ENCODE results near the gene CAT.

Gene CAT

DNA sequence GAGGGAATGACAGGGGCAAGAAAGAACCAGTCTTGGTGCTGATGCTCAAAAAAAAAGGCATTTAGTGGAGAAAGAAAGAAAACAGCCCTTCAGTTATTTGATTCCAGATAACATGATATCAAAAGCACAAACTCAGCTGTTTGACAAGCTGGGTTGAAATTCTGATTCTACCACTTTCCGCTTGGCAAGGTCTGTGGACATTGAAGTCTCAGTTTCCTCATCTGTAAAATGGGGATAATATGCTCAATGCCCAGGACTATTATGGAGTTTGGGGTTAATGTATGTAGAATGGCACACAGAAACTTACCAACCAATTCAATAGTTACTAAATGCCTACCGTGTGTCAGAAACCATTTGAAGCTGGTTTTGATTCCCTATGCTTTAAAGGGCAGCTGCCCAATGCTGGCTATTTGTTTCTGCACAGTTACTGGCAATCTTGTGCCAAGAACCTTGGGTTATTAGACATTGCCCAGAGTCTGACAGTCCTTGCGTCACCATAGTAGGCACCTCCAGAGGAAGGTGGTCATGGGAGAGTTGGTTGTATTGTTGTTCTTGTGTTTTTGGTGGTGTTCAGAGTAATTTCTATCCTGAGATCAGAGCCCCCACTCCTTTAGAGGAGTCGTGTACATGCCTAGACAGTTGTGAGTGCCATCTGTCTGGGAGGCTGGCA, 55.3 kb downstream of the CAT start:
- Histone ChIP-seq H3K9me3 (ENCODE audit: insufficient read depth, low read depth, low read length) (no peaks in the 10 kb centered on the region), H3K9ac (ENCODE audit: low read length) (no peak overlapping the region), H3K23ac (ENCODE audit: low read length) (no peak overlapping the region), H3K18ac (ENCODE audit: low read length) (no peak overlapping the region), H4K8ac (ENCODE audit: low read depth, low read length) (no peak overlapping the region), H3K4ac (ENCODE audit: low read depth, low read length) (no peak overlapping the region), H4K12ac (ENCODE audit: low read depth, low read length) (no peak overlapping the region), H2BK12ac (ENCODE audit: low read length) (no peak overlapping the region), H2AK5ac (ENCODE audit: low read length) (no peak overlapping the region), H3K14ac (ENCODE audit: low read length) (no peak overlapping the region), H3K36me3 (ENCODE audit: control insufficient read depth in 1 of 2, insufficient read depth in 2 of 2, low read length in 2 of 2) (no peaks in the 10 kb centered on the region), H2AFZ (ENCODE audit: insufficient read depth, low read length, poor library complexity) (no peak overlapping the region), H3K27me3 (ENCODE audit: insufficient read depth, low read length) (no peaks in the 10 kb centered on the region), H3K4me3 (ENCODE audit: low read depth, low read length) (no peak overlapping the region), H3K4me1 (ENCODE audit: control insufficient read depth in 1 of 2, insufficient read depth in 2 of 2, low read length in 2 of 2) (no peaks in the 10 kb centered on the region), H3K79me1 (ENCODE audit: low read length) (no peaks in the 10 kb centered on the region), H3K79me2 (ENCODE audit: control insufficient read depth, insufficient read depth, low read length, poor library complexity) (no peaks in the 10 kb centered on the region), H2BK120ac (ENCODE audit: insufficient read depth, low read length, poor library complexity) (no peak overlapping the region), H3K4me2 (ENCODE audit: low read length) (no peak overlapping the region), H3K27ac (ENCODE audit: low read depth, low read length) (no peak overlapping the region), H4K91ac (ENCODE audit: low read depth, low read length) (no peak overlapping the region), H2BK5ac (ENCODE audit: low read depth, low read length, poor library complexity) (no peak overlapping the region)
- no CpG with 5 or more reads among the region's 4 CpGs for WGBS (ENCODE audit: extremely low coverage, insufficient coverage, insufficient read length)
- no peak for DNase-seq

DNA sequence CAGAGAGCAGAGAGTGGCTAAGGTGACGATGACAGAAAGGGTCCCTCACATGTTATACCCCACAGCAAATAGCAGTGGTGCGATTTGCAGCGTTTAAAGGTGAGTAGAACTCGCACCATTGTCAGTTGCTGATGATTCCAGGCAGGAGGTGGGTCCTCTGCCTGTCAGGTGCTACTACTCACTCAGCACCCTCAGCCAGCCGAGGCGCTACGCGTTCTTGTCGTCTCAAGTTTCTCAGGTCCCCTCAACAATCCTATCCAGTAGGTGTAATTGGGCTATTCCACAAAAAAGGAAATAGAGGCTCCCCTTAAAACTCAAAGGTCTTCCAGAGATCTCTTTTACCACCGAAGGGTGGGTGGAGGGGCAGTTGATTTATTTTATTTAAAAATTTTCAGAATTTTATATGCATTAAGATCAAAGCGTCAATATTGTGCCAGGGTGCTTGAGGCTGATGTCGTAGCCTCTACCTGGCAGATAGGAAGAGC, 56.5 kb downstream of the CAT start:
- no peaks in the 10 kb centered on the region for H3K9me3 ChIP-seq (ENCODE audit: insufficient read depth, low read depth, low read length)
- H3K79me1 ChIP-seq (ENCODE audit: low read length) = no peaks in the 10 kb centered on the region
- no peak for DNase-seq
- no peak overlapping the region for H3K23ac ChIP-seq (ENCODE audit: low read length)
- no CpG with 5 or more reads among the region's 12 CpGs for WGBS (ENCODE audit: extremely low coverage, insufficient coverage, insufficient read length)
- no peak overlapping the region for H2BK120ac ChIP-seq (ENCODE audit: insufficient read depth, low read length, poor library complexity)
- no peaks in the 10 kb centered on the region for H3K36me3 ChIP-seq (ENCODE audit: control insufficient read depth in 1 of 2, insufficient read depth in 2 of 2, low read length in 2 of 2)
- no peak overlapping the region for H2AFZ ChIP-seq (ENCODE audit: insufficient read depth, low read length, poor library complexity)
- H2AK5ac ChIP-seq (ENCODE audit: low read length) = no peak overlapping the region
- H3K14ac ChIP-seq (ENCODE audit: low read length) = no peak overlapping the region
- no peak overlapping the region for H3K9ac ChIP-seq (ENCODE audit: low read length)
- H3K27ac ChIP-seq (ENCODE audit: low read depth, low read length) = no peak overlapping the region
- H3K79me2 ChIP-seq (ENCODE audit: control insufficient read depth, insufficient read depth, low read length, poor library complexity) = no peaks in the 10 kb centered on the region
- no peak overlapping the region for H4K12ac ChIP-seq (ENCODE audit: low read depth, low read length)
- no peak overlapping the region for H2BK5ac ChIP-seq (ENCODE audit: low read depth, low read length, poor library complexity)
- H4K91ac ChIP-seq (ENCODE audit: low read depth, low read length) = no peak overlapping the region
- no peaks in the 10 kb centered on the region for H3K4me1 ChIP-seq (ENCODE audit: control insufficient read depth in 1 of 2, insufficient read depth in 2 of 2, low read length in 2 of 2)
- no peak overlapping the region for H2BK12ac ChIP-seq (ENCODE audit: low read length)
- no peak overlapping the region for H4K8ac ChIP-seq (ENCODE audit: low read depth, low read length)
- no peak overlapping the region for H3K18ac ChIP-seq (ENCODE audit: low read length)
- H3K27me3 ChIP-seq (ENCODE audit: insufficient read depth, low read length) = no peaks in the 10 kb centered on the region
- H3K4me3 ChIP-seq (ENCODE audit: low read depth, low read length) = no peak overlapping the region
- H3K4ac ChIP-seq (ENCODE audit: low read depth, low read length) = no peak overlapping the region
- no peak overlapping the region for H3K4me2 ChIP-seq (ENCODE audit: low read length)

DNA sequence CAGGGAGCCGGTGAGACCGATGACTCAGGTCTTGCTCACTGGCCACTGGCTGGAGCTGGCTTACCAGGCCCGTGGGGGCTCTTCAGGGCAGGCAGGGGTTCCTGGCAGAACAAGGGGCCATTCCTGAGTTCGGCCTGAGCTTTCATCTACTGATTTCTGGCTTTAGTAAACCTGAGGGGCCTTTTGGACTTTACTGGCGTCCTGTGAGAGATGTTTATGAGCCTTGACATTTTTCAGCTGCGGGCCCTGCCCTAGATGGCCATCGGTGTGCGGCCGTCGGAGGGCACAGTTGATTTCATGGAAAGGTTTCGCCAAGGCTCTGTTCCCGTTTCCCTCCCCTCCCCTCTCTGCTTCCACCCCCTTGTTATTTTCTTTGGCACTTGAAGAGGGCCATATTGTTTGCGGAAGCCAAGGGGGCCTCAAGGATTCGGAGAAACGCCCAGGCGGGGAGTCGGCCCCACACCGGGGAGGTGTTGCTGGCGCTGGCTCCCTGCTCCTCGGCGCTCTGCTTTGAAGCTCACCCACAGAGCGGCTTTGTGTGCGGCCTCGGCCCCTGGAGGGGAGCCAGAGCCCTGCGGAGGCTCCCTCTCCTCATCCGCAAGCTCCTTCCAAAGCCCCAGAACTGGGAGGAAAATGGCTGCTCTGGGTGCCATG, 57.1 kb downstream of the CAT start:
- Histone ChIP-seq H3K27me3 (ENCODE audit: insufficient read depth, low read length) (no peaks in the 10 kb centered on the region), H2BK120ac (ENCODE audit: insufficient read depth, low read length, poor library complexity) (no peak overlapping the region), H2AK5ac (ENCODE audit: low read length) (no peak overlapping the region), H2AFZ (ENCODE audit: insufficient read depth, low read length, poor library complexity) (no peak overlapping the region), H4K8ac (ENCODE audit: low read depth, low read length) (no peak overlapping the region), H3K23ac (ENCODE audit: low read length) (no peak overlapping the region), H3K4me2 (ENCODE audit: low read length) (no peak overlapping the region), H3K27ac (ENCODE audit: low read depth, low read length) (no peak overlapping the region), H3K79me2 (ENCODE audit: control insufficient read depth, insufficient read depth, low read length, poor library complexity) (no peaks in the 10 kb centered on the region), H4K12ac (ENCODE audit: low read depth, low read length) (no peak overlapping the region), H3K18ac (ENCODE audit: low read length) (no peak overlapping the region), H3K4me1 (ENCODE audit: control insufficient read depth in 1 of 2, insufficient read depth in 2 of 2, low read length in 2 of 2) (no peaks in the 10 kb centered on the region), H3K4me3 (ENCODE audit: low read depth, low read length) (no peak overlapping the region), H3K79me1 (ENCODE audit: low read length) (no peaks in the 10 kb centered on the region), H4K91ac (ENCODE audit: low read depth, low read length) (no peak overlapping the region), H3K4ac (ENCODE audit: low read depth, low read length) (no peak overlapping the region), H3K36me3 (ENCODE audit: control insufficient read depth in 1 of 2, insufficient read depth in 2 of 2, low read length in 2 of 2) (no peaks in the 10 kb centered on the region), H3K9me3 (ENCODE audit: insufficient read depth, low read depth, low read length) (peaks cover 1% of the 10 kb centered on the region), H3K9ac (ENCODE audit: low read length) (no peak overlapping the region), H2BK12ac (ENCODE audit: low read length) (no peak overlapping the region), H3K14ac (ENCODE audit: low read length) (no peak overlapping the region), H2BK5ac (ENCODE audit: low read depth, low read length, poor library complexity) (no peak overlapping the region)
- no peak for DNase-seq
- no CpG with 5 or more reads among the region's 26 CpGs for WGBS (ENCODE audit: extremely low coverage, insufficient coverage, insufficient read length)

DNA sequence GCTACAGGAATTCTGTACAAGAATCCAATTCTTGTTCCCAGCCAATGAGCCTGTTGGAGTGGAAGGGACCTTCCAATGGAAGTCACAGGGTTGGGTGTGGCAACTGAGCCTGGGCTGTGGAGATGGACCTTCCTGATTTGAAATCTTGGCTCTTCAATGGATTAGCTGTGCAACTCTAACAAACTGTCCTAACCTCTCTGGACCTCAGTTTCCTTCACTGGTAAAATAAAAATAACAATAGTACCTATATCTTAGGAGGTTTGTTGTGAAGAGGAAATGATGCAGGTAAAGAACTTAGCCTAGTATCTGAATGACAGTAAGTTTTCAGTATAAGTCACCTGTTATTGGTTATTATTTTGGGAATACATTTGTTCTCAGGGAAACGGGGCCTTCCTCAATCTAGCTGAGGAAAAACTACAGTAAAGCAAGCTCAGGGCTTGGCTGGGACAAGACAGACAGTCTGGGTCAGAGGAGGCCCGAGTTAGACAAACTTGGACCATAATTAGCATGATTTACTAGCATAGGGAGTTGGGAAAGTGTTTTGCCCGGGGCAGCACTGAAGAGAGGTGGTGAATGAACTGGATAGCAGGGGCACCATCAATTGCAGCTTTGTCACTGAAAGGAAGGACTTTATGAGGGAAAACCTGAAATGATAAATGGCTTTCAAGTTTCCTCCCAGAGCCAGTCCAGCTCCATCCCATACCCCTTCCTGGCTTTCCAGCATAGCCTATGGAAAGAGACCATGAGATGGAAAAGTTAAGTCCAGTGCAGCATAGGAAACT, 61.2 kb downstream of the CAT start:
- no peak overlapping the region for H2BK12ac ChIP-seq (ENCODE audit: low read length)
- H2AK5ac ChIP-seq (ENCODE audit: low read length) = no peak overlapping the region
- H3K4me2 ChIP-seq (ENCODE audit: low read length) = no peak overlapping the region
- no peaks in the 10 kb centered on the region for H3K36me3 ChIP-seq (ENCODE audit: control insufficient read depth in 1 of 2, insufficient read depth in 2 of 2, low read length in 2 of 2)
- H2BK5ac ChIP-seq (ENCODE audit: low read depth, low read length, poor library complexity) = no peak overlapping the region
- H2AFZ ChIP-seq (ENCODE audit: insufficient read depth, low read length, poor library complexity) = no peak overlapping the region
- H3K9me3 ChIP-seq (ENCODE audit: insufficient read depth, low read depth, low read length) = peaks cover 1% of the 10 kb centered on the region
- no peaks in the 10 kb centered on the region for H3K4me1 ChIP-seq (ENCODE audit: control insufficient read depth in 1 of 2, insufficient read depth in 2 of 2, low read length in 2 of 2)
- H3K23ac ChIP-seq (ENCODE audit: low read length) = no peak overlapping the region
- DNase-seq = no peak
- no peaks in the 10 kb centered on the region for H3K79me1 ChIP-seq (ENCODE audit: low read length)
- H3K79me2 ChIP-seq (ENCODE audit: control insufficient read depth, insufficient read depth, low read length, poor library complexity) = no peaks in the 10 kb centered on the region
- no peak overlapping the region for H3K14ac ChIP-seq (ENCODE audit: low read length)
- no peak overlapping the region for H3K18ac ChIP-seq (ENCODE audit: low read length)
- no CpG with 5 or more reads among the region's 3 CpGs for WGBS (ENCODE audit: extremely low coverage, insufficient coverage, insufficient read length)
- no peaks in the 10 kb centered on the region for H3K27me3 ChIP-seq (ENCODE audit: insufficient read depth, low read length)
- no peak overlapping the region for H3K27ac ChIP-seq (ENCODE audit: low read depth, low read length)
- no peak overlapping the region for H4K8ac ChIP-seq (ENCODE audit: low read depth, low read length)
- H2BK120ac ChIP-seq (ENCODE audit: insufficient read depth, low read length, poor library complexity) = no peak overlapping the region
- no peak overlapping the region for H4K91ac ChIP-seq (ENCODE audit: low read depth, low read length)
- H3K9ac ChIP-seq (ENCODE audit: low read length) = no peak overlapping the region
- H3K4ac ChIP-seq (ENCODE audit: low read depth, low read length) = no peak overlapping the region
- no peak overlapping the region for H3K4me3 ChIP-seq (ENCODE audit: low read depth, low read length)
- H4K12ac ChIP-seq (ENCODE audit: low read depth, low read length) = no peak overlapping the region
